HG02970 (cell line): Measurements from ENCODE around the gene NRROS.

Experiments
- ATAC-seq: cut with Tn5 transposase; IDR thresholded peaks from one replicate; pipeline ENCODE4 v1.9.1; 2021; ENCODE audit warnings: mild to moderate bottlenecking, moderate library complexity, moderate number of reproducible peaks; ENCODE audit not compliant: unreplicated experiment, low FRiP score

Gene NRROS

GRCh38 chr3:196673632-196674031, 34.1 kb downstream of the NRROS start:
- no peak for ATAC-seq

- ATAC-seq = no peak
Observed at GRCh38 chr3:196677353-196677752, 37.9 kb downstream of the NRROS start.

GRCh38 chr3:196677931-196678330, 38.4 kb downstream of the NRROS start:
- ATAC-seq = no peak

GRCh38 chr3:196684548-196685407, 45.3 kb downstream of the NRROS start:
- no peak for ATAC-seq

- no peak for ATAC-seq
Observed at GRCh38 chr3:196686436-196686835, 46.9 kb downstream of the NRROS start.

GRCh38 chr3:196688349-196688748, 48.9 kb downstream of the NRROS start:
- ATAC-seq = no peak

GRCh38 chr3:196689941-196690660, 50.6 kb downstream of the NRROS start:
- no peak for ATAC-seq

GRCh38 chr3:196691386-196691785, 51.9 kb downstream of the NRROS start:
- ATAC-seq = no peak

GRCh38 chr3:196694202-196694638, 54.7 kb downstream of the NRROS start:
- no peak for ATAC-seq

- no peak for ATAC-seq
Observed at GRCh38 chr3:196694941-196695848, 55.7 kb downstream of the NRROS start.

- no peak for ATAC-seq
Observed at GRCh38 chr3:196695849-196696226, 56.3 kb downstream of the NRROS start.

GRCh38 chr3:196697270-196697669, 57.8 kb downstream of the NRROS start:
- no peak for ATAC-seq

- ATAC-seq = no peak
Observed at GRCh38 chr3:196699749-196700148, 60.3 kb downstream of the NRROS start.

GRCh38 chr3:196700801-196701200, 61.3 kb downstream of the NRROS start:
- no peak for ATAC-seq

GRCh38 chr3:196706327-196706726, 66.8 kb downstream of the NRROS start:
- ATAC-seq = no peak

GRCh38 chr3:196706731-196707130, 67.2 kb downstream of the NRROS start:
- no peak for ATAC-seq

- ATAC-seq = no peak
Observed at GRCh38 chr3:196707566-196707965, 68.1 kb downstream of the NRROS start.

GRCh38 chr3:196708467-196708866, 69.0 kb downstream of the NRROS start:
- no peak for ATAC-seq
